ENCODE results near the gene CFAP45.

CFAP45 gene

DNA sequence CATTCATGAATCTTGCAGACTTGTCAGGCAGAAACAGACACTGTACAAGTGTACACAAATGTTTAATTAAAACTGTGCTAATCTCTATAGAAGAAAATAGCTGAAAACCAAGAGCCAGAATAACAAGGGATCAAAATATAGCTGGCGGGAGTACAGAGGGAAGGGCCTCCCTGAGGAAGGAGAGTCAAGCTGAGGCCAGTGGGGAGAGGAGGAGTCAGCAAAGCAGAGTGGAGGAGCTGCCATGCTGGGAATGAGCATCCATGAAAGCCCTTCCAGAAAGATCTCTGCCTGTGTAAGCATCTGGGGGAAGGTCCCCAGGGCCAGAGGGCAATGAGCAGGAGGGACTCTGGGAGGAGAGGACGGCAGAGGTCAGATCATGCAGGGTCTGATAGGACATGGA lies 58.2 kb downstream of the CFAP45 start:
- TF ChIP-seq TAF1 (IDR thresholded peaks at IDR 0.05; ENCODE audit: borderline replicate concordance, insufficient read depth, low read length), result no peak
- no peak for TF ChIP-seq POLR2AphosphoS5 (IDR thresholded peaks at IDR 0.05; ENCODE audit: low read depth, low read length)
- no peak for TF ChIP-seq SIN3A (IDR thresholded peaks at IDR 0.05; ENCODE audit: borderline replicate concordance, insufficient read depth, low read length)
- TF ChIP-seq, protein P1, sequence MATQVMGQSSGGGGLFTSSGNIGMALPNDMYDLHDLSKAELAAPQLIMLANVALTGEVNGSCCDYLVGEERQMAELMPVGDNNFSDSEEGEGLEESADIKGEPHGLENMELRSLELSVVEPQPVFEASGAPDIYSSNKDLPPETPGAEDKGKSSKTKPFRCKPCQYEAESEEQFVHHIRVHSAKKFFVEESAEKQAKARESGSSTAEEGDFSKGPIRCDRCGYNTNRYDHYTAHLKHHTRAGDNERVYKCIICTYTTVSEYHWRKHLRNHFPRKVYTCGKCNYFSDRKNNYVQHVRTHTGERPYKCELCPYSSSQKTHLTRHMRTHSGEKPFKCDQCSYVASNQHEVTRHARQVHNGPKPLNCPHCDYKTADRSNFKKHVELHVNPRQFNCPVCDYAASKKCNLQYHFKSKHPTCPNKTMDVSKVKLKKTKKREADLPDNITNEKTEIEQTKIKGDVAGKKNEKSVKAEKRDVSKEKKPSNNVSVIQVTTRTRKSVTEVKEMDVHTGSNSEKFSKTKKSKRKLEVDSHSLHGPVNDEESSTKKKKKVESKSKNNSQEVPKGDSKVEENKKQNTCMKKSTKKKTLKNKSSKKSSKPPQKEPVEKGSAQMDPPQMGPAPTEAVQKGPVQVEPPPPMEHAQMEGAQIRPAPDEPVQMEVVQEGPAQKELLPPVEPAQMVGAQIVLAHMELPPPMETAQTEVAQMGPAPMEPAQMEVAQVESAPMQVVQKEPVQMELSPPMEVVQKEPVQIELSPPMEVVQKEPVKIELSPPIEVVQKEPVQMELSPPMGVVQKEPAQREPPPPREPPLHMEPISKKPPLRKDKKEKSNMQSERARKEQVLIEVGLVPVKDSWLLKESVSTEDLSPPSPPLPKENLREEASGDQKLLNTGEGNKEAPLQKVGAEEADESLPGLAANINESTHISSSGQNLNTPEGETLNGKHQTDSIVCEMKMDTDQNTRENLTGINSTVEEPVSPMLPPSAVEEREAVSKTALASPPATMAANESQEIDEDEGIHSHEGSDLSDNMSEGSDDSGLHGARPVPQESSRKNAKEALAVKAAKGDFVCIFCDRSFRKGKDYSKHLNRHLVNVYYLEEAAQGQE (IDR thresholded peaks at IDR 0.05; ENCODE audit: insufficient read depth in 1 of 2, low read depth in 2 of 2, low read length in 2 of 2), result no peak
- TF ChIP-seq FOXP2 (optimal IDR thresholded peaks at IDR 0.05; ENCODE audit: borderline replicate concordance, extremely low read depth, extremely low read length, insufficient read depth), result no peak

DNA sequence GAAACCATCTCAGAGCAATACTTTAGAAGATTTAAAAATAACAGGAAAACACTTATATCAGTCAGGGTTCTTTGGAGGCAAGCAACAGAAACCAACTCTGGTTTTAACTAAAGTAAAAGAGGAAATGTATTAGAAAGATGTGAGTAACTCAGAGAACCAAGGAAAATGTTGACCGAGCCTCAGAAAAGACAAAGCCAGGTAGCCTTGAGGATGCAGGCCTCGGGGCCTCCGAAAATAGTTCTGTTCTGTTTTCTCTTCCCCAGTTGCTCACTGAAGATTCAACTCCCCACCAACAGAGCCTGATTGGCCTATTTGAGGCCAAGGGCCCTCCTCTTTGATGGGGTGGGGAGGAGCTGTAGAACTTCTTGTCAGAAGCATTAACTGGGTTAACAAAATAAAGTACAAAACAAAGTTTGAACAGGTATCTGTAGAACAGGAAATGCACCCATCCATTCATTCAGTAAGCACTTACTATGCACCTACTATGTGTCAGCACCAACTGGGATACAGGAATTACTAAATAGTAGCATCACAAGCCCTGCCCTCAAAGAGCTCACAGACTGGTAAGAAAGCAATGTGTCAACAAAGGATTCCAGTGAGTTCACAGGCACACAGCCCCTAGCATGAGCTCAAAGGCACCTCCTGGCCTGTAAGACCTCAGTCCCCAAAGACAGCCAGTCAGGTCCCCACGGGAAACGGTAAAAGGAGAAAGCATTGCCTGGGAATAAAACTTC lies 60.7 kb downstream of the CFAP45 start:
- TF ChIP-seq POLR2AphosphoS5 (IDR thresholded peaks at IDR 0.05; ENCODE audit: low read depth, low read length) (no peak), TAF1 (IDR thresholded peaks at IDR 0.05; ENCODE audit: borderline replicate concordance, insufficient read depth, low read length) (no peak), FOXP2 (optimal IDR thresholded peaks at IDR 0.05; ENCODE audit: borderline replicate concordance, extremely low read depth, extremely low read length, insufficient read depth) (no peak), SIN3A (IDR thresholded peaks at IDR 0.05; ENCODE audit: borderline replicate concordance, insufficient read depth, low read length) (no peak)
- TF ChIP-seq, protein P1 (IDR thresholded peaks at IDR 0.05; ENCODE audit: insufficient read depth in 1 of 2, low read depth in 2 of 2, low read length in 2 of 2), result no peak

DNA sequence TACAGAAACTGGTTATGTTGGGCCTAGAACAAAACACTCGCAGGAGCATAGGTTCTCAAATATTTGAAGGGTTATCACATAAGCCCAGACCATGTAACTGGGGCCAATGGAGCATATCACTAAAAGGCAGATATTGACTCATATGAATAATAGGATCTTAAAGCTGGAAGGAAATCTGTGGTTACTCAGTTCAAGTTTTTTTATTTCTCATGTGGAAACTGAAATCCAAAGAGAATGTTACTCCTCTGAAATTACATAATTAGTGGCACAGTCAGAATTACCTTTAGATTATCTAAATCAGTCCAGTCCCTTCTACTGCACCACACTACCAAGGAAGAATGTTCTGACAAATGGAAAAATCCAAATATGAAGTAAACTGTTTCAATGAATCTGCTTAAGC lies 61.2 kb downstream of the CFAP45 start:
- TF ChIP-seq TAF1 (IDR thresholded peaks at IDR 0.05; ENCODE audit: borderline replicate concordance, insufficient read depth, low read length) (no peak), FOXP2 (optimal IDR thresholded peaks at IDR 0.05; ENCODE audit: borderline replicate concordance, extremely low read depth, extremely low read length, insufficient read depth) (no peak), SIN3A (IDR thresholded peaks at IDR 0.05; ENCODE audit: borderline replicate concordance, insufficient read depth, low read length) (no peak), POLR2AphosphoS5 (IDR thresholded peaks at IDR 0.05; ENCODE audit: low read depth, low read length) (no peak)
- TF ChIP-seq, protein P1 (IDR thresholded peaks at IDR 0.05; ENCODE audit: insufficient read depth in 1 of 2, low read depth in 2 of 2, low read length in 2 of 2), result no peak

DNA sequence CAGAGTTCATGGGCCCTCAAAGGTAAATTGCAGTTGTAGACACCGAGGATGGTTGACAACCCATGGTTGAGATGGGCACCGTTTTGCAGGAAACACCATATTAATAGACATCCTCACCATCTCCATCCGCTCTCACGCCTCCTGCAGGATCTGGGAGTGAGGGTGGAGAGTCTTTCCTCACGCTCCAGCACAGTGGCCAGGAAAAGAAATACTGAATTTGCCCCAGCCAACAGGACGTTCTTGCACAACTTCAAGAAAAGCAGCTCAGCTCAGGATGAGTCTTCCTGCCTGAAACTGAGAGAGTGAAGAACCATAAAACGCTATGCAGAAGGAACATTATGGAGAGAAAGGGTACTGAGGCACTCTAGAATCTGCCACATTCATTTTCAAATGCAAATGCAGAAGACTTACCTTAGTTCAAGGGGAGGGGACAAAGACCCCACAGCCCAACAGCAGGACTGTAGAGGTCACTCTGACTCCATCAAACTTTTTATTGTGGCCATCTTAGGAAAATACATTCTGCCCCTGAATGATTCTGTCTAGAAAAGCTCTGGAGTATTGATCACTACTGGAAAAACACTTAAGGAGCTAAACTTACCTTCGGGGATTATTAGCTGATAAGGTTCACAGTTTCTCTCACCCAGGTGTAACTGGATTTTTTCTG lies 64.0 kb downstream of the CFAP45 start:
- TF ChIP-seq TAF1 (IDR thresholded peaks at IDR 0.05; ENCODE audit: borderline replicate concordance, insufficient read depth, low read length) (no peak), FOXP2 (optimal IDR thresholded peaks at IDR 0.05; ENCODE audit: borderline replicate concordance, extremely low read depth, extremely low read length, insufficient read depth) (no peak), SIN3A (IDR thresholded peaks at IDR 0.05; ENCODE audit: borderline replicate concordance, insufficient read depth, low read length) (no peak)

DNA sequence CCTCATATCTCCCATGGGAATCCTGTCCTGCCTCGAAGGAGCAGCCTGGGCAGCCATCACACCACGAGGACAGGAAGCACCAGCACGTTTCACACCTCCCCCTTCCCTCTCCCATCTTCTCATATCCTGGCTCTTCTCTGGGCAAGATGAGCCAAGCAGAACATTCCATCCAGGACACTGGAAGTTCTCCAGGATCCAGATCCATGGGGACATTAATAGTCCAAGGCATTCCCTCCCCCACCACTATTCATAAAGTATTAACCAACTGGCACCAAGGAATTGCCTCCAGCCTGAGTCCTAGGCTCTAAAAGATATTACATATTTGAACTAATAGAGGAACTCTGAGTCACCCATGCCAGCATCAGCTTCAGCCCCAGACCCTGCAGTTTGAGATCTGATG lies 64.6 kb downstream of the CFAP45 start:
- no peak for TF ChIP-seq TAF1 (IDR thresholded peaks at IDR 0.05; ENCODE audit: borderline replicate concordance, insufficient read depth, low read length)
- TF ChIP-seq FOXP2 (optimal IDR thresholded peaks at IDR 0.05; ENCODE audit: borderline replicate concordance, extremely low read depth, extremely low read length, insufficient read depth), result no peak
- TF ChIP-seq SIN3A (IDR thresholded peaks at IDR 0.05; ENCODE audit: borderline replicate concordance, insufficient read depth, low read length), result no peak
- TF ChIP-seq, protein P1 (IDR thresholded peaks at IDR 0.05; ENCODE audit: insufficient read depth in 1 of 2, low read depth in 2 of 2, low read length in 2 of 2), result no peak
- TF ChIP-seq POLR2AphosphoS5 (IDR thresholded peaks at IDR 0.05; ENCODE audit: low read depth, low read length), result no peak
